Fibroblast of the conjunctiva (primary cell): ENCODE measurements around the gene CREB3.

ENCODE experiments used
- DNase-seq: peaks from one replicate; pipeline ENCODE4 v3.0.0-alpha.2; 2010; ENCODE audit warnings: low read depth

The CREB3 gene

GRCh38 chr9:35749515-35750255 is 17.2 kb downstream of the CREB3 start:
- no peak for DNase-seq

- DNase-seq: no peak
Measured at GRCh38 chr9:35750256-35750531, 17.7 kb downstream of the CREB3 start.

- no peak for DNase-seq
Measured at GRCh38 chr9:35753466-35753865, 21.0 kb downstream of the CREB3 start.

GRCh38 chr9:35754264-35754663 is 21.8 kb downstream of the CREB3 start, which contains the start of gene MSMP:
Gene MSMP, minus strand, starts transcription at chr9:35754276. Its CDS starts 147 bp downstream, at chr9:35754129.
- DNase-seq: no peak

GRCh38 chr9:35755071-35755470 is 22.6 kb downstream of the CREB3 start:
- DNase-seq: no peak

- DNase-seq: no peak
Measured at GRCh38 chr9:35756275-35757225, 24.1 kb downstream of the CREB3 start.

GRCh38 chr9:35757226-35757891 is 24.9 kb downstream of the CREB3 start:
- DNase-seq: no peak

GRCh38 chr9:35757892-35758275 is 25.4 kb downstream of the CREB3 start:
- DNase-seq: no peak

- no peak for DNase-seq
Measured at GRCh38 chr9:35758475-35759050, 26.1 kb downstream of the CREB3 start.

GRCh38 chr9:35759795-35760194 is 27.3 kb downstream of the CREB3 start:
- DNase-seq: no peak

GRCh38 chr9:35760651-35761050 is 28.2 kb downstream of the CREB3 start:
- peak; percentile 41 for DNase-seq

- DNase-seq: no peak
Measured at GRCh38 chr9:35763181-35763580, 30.7 kb downstream of the CREB3 start.

- no peak for DNase-seq
Measured at GRCh38 chr9:35763803-35764202, 31.3 kb downstream of the CREB3 start.

- DNase-seq: no peak
Measured at GRCh38 chr9:35766997-35767396, 34.5 kb downstream of the CREB3 start.

GRCh38 chr9:35767458-35767857 is 35.0 kb downstream of the CREB3 start:
- no peak for DNase-seq

GRCh38 chr9:35769763-35770162 is 37.3 kb downstream of the CREB3 start:
- no peak for DNase-seq

GRCh38 chr9:35771075-35771433 is 38.6 kb downstream of the CREB3 start:
- no peak for DNase-seq

GRCh38 chr9:35771534-35771933 is 39.1 kb downstream of the CREB3 start:
- no peak for DNase-seq

- DNase-seq: no peak
Measured at GRCh38 chr9:35771943-35772342, 39.5 kb downstream of the CREB3 start.

- DNase-seq: no peak
Measured at GRCh38 chr9:35774907-35775635, 42.6 kb downstream of the CREB3 start.

- no peak for DNase-seq
Measured at GRCh38 chr9:35776018-35776417, 43.6 kb downstream of the CREB3 start.

- DNase-seq: no peak
Measured at GRCh38 chr9:35778496-35778895, 46.0 kb downstream of the CREB3 start.
